Measurements from ENCODE around the gene VWA1. TPM values are rescaled to one million over a fixed set of nuclear protein-coding genes. Genes with fewer than 3 reads are reported as not detected.

VWA1 gene
- total RNA-seq, 2 donors from 2014 or later = 40.1 to 81.5 TPM

DNA sequence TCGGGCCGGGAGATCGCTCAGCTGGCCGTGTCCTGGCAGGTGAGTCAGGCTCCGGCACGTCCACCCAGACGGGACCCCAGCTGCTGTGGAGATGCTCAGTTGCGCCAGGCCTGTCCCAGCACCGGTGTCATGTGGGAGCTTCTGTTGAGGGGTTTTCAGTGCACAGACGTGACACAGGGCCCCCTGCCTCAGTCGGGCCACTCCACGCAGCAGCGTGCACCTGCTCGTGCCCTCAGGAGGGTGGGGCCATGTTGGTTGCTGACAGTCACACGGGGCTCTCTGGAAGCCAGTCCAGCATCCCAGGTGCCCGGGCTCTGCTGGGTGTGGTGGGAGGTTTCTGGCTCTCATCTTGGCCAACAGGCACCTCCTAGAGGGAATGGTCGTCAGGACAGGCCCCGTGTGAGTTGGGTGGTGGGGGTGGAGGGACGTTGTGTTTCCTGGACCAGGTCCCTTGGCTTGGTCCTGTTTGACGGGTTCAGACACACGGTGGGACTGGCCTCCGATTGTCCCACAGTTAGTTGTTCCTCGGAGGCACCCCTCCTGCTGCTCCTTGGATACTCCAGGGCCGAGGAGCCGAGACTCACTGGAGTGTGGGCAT, 55.2 kb downstream of the VWA1 start:
- intact Hi-C loops (cut with DNase I, micrococcal nuclease) = no loop called here
- DNase-seq (no peak), ATAC-seq (no peak)

DNA sequence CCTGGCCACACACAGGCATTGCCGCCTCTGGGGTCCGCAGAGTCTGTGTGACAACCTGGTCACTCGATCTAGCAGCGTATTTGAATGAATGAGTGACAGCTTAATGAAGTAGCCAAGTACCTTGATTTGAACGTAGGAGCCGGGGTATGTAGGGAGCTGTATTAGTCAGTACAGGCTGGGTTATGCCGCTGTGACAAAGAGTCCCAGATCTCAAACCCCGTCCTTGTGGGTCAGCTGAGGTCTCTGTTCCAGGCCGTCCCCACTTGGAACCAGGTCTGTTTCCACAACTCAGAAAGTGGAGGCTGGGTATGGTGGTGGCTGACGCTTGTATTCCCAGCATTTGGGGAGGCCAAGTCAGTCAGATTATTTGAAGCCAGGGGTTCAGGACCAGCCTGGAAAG, 56.1 kb downstream of the VWA1 start:
- intact Hi-C loops (cut with DNase I, micrococcal nuclease) = no loop called here
- DNase-seq (no peak), ATAC-seq (no peak)

Other genes with a start within 250 kb of the VWA1 start
- 1 to 10 TPM in 1 of 2 donors, under 1 TPM in 1; 0.64 to 3.7 TPM for gene TNFRSF18, start 229.1 kb upstream of the VWA1 start, total RNA-seq
- 1 to 10 TPM in 1 of 2 donors, under 1 TPM in 1; 0.55 to 1.3 TPM for gene TNFRSF4, start 221.5 kb upstream of the VWA1 start, total RNA-seq
- gene SDF4, start 203.7 kb upstream of the VWA1 start, total RNA-seq = 100 to 1,000 TPM; 235 to 273 TPM
- gene B3GALT6, start 203.5 kb upstream of the VWA1 start, total RNA-seq = 1 to 10 TPM; 8.2 to 9.6 TPM
- gene C1QTNF12, start 189.0 kb upstream of the VWA1 start, total RNA-seq = 10 to 100 TPM; 40.0 to 71.6 TPM
- 10 to 100 TPM; 46.3 to 56.3 TPM for gene UBE2J2, start 161.8 kb upstream of the VWA1 start, total RNA-seq
- gene SCNN1D, start 155.3 kb upstream of the VWA1 start, total RNA-seq = 1 to 10 TPM; 1.5 to 1.6 TPM
- gene ACAP3, start 127.8 kb upstream of the VWA1 start, total RNA-seq = 10 to 100 TPM; 49.2 to 58.7 TPM
- 10 to 100 TPM; 15.5 to 18.7 TPM for gene PUSL1, start 127.1 kb upstream of the VWA1 start, total RNA-seq
- 10 to 100 TPM; 80.6 to 94.2 TPM for gene INTS11, start 111.0 kb upstream of the VWA1 start, total RNA-seq
- gene CPTP, start 110.9 kb upstream of the VWA1 start, total RNA-seq = 10 to 100 TPM; 67.3 to 86.7 TPM
- under 1 TPM; 0.67 to 0.89 TPM for gene TAS1R3, start 104.4 kb upstream of the VWA1 start, total RNA-seq
- 10 to 100 TPM; 57.2 to 69.0 TPM for gene DVL1, start 86.3 kb upstream of the VWA1 start, total RNA-seq
- 10 to 100 TPM in 1 of 2 donors, 1 to 10 TPM in 1; 8.5 to 20.7 TPM for gene MXRA8, start 77.1 kb upstream of the VWA1 start, total RNA-seq
- 100 to 1,000 TPM; 175 to 212 TPM for gene AURKAIP1, start 60.5 kb upstream of the VWA1 start, total RNA-seq
- gene CCNL2, start 36.4 kb upstream of the VWA1 start, total RNA-seq = 100 to 1,000 TPM; 115 to 129 TPM
- 10 to 100 TPM; 82.1 to 96.7 TPM for gene MRPL20, start 28.4 kb upstream of the VWA1 start, total RNA-seq
- 1 to 10 TPM in 1 of 2 donors, under 1 TPM in 1; 0.76 to 2.7 TPM for gene ANKRD65, start 14.4 kb upstream of the VWA1 start, total RNA-seq
- under 1 TPM; 0.49 to 0.87 TPM for gene ATAD3C, start 14.0 kb downstream of the VWA1 start, total RNA-seq
- 10 to 100 TPM; 15.2 to 16.4 TPM for gene ATAD3B, start 36.1 kb downstream of the VWA1 start, total RNA-seq
- 10 to 100 TPM; 20.7 to 29.6 TPM for gene ATAD3A, start 76.5 kb downstream of the VWA1 start, total RNA-seq
- 1 to 10 TPM in 1 of 2 donors, under 1 TPM in 1; 0.67 to 2.6 TPM for gene TMEM240, start 104.9 kb downstream of the VWA1 start, total RNA-seq
- 100 to 1,000 TPM; 118 to 130 TPM for gene SSU72, start 139.2 kb downstream of the VWA1 start, total RNA-seq
- gene FNDC10, start 164.4 kb downstream of the VWA1 start, total RNA-seq = 1 to 10 TPM; 3.1 to 3.3 TPM
- gene MIB2, start 179.8 kb downstream of the VWA1 start, total RNA-seq = 10 to 100 TPM; 84.8 to 86.1 TPM
- gene MMP23B, start 196.5 kb downstream of the VWA1 start, total RNA-seq = 1 to 10 TPM; 1.2 to 7.2 TPM
- 10 to 100 TPM; 29.6 to 37.0 TPM for gene CDK11B, start 223.3 kb downstream of the VWA1 start, total RNA-seq